GM12875 (cell line): ENCODE data around the gene NPAS2.

Experiments
- H3K4me3 ChIP-seq: one replicate; pipeline ENCODE4 v1.5.1; 2011; ENCODE audit warnings: low read depth, low read length, control low read depth
- CTCF ChIP-seq: IDR thresholded peaks from 2 replicates; pipeline ENCODE4 v1.5.1; 2011; ENCODE audit warnings: low read depth, mild to moderate bottlenecking, control low read depth, inconsistent platforms, low read length, moderate library complexity, borderline replicate concordance; ENCODE audit not compliant: insufficient read depth

Gene NPAS2

DNA sequence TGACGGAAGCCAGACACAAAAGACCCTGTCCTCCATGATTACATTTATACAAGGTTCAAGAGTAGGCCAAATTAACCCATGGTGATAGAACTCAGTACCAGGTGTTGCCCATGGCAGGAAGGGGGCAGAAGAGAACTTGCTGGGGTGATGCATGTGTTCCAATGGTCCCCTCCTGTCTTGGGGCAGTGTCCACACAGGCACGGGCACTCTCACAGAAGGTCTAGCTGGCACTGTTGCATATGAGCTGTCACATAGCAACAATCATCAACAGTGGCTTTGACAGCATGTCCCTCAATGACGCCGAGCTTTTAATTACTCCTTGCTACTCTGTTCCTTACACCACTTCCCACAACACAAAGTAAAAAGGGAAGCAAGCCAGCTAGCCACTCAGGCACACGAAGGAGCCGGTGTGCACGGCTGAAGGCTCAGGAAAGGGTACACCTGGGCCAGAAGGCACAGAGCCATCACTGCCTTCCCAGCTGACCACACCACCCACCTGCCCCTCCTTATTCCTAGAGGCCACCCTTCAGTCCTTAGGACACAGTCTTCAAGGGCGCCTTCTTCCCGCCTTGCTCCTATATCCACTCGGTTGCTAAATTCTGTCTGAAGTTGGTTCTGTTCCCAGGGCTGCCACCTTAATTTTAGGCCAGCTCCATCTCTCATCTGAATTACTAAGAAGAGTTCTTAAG lies 211.1 kb downstream of the NPAS2 start:
- no peak for TF ChIP-seq CTCF
- H3K4me3 ChIP-seq = no peak overlapping the region

DNA sequence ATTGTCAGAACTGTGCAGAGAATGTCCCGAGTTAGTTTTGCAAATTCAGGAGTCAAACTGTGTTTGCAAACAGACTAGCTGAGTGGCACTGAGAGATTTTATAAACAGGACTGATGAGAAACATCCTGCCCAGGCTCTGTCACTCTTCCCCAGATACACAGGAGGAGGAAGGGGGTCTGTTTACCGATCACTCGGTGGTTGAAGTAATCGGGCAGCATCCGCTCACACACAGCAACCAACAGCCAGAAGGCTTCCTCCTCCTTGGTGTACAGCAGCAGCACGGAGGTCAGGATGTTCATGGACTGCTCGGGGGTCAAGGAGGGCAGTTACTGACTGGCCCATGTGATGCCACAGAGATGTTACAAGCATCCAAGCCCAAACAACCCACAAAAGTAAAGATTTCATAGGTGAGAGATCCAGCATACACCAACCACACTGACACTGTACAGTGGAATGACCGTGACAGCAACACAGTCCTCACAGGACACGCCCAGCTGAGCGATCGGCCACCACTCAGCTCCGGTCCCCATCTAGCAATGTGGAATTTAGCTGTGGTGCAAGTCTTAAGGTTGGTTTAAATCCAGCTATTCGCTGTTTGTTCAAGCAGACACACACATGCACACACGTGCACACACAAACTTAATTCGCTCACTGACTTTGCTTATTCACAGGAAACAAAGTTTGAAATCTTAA lies 212.3 kb downstream of the NPAS2 start:
- TF ChIP-seq CTCF = no peak
- no peak overlapping the region for H3K4me3 ChIP-seq

DNA sequence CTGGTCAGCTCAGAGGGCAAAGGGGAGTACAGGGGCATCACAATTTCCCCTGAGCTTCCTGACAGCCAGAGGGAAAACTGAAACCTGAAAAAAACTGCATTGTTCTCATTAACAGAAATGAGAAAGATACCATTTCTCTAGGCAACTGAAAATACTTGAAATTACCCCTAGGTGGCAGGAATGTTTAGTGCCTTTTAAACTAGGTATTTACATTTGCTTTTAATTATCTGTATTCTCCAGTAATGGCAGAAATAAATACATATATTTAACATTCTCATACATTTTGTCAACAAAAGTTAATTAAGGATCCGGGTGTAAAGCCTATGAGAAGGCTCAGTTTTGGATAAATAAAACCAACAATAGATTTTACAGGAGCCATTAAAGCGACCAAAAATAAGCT lies 216.6 kb downstream of the NPAS2 start:
- H3K4me3 ChIP-seq = no peak overlapping the region

DNA sequence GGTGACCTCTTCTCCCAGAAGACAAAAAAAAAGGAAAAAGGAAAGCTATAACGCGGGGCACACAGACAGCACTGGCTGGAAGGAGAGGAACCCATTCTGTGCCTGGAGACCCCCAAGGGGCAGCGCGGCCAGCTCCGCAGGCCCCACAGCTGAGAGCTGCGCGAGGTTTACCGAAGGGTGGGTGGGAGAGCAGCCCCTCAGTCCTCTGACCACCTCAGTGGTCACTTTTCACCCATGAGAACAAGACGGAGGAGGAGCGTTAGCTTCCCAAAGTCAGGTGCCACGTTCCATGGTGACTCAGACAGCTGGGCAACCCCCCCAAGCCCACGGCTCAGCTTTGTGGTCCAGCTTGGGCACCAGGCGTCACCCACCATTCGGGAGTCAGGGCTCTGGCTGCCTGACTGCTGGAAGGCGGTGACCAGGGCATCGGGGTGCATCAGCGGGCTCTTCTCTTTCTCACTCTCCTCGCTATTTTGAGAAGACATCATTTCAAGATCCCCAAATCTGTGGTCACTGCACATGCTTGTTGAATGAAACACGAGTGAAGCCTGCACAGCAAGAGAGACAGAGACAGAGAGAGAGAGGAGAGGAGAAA lies 217.3 kb downstream of the NPAS2 start:
- H3K4me3 ChIP-seq = no peak overlapping the region
- no peak for TF ChIP-seq CTCF

More for the DNA sequence above, 216.6 kb downstream of the NPAS2 start:
- peak; percentile 31; the same call in 1 of the 2 replicates for TF ChIP-seq CTCF

DNA sequence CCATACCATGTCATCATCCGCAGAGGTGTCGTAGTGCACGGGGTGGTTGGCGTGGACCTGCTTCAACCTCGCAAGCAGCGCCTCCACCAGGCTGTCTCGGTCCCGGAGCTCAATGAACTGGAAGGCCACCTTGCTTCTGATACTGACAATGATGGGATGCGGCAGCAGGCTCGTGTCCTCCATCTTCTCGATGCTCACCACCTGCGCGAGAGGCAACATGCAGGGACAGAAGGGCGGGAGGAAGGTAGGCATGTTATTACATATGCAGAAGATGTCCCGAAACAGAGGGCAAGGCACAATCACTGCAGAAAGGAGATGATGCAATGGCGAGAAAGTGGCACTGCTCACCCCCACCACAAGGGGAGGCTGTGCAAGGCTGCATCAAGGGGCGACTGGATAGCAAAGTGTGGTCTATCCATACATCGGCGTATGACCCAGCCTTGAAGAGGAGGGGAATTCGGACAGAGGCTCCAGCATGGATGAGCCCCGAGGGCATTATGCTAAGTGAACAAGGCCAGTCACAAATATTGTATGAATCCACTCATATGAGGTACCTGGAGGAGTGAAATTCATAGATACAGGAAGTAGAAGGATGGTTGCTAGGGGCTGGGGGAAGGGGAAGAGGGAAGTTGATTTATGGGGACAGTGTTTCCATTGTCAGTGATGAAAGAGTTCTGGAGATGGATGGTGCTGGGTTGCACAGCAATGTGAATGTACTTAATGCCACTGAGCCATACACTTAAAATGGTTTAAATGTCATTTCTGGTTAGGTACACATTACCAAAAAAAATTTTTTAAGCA lies 218.7 kb downstream of the NPAS2 start:
- peak; percentile 75 for TF ChIP-seq CTCF
- no peak overlapping the region for H3K4me3 ChIP-seq

- TF ChIP-seq CTCF = no peak
Measured at GRCh38 chr2:101040072-101040471, 220.1 kb downstream of the NPAS2 start.

More at GRCh38 chr2:101040072-101040471, 220.1 kb downstream of the NPAS2 start:
- no peak overlapping the region for H3K4me3 ChIP-seq
